K562 (cell line): ENCODE data around the gene ZNF839. TPM values are rescaled to one million over a fixed set of nuclear protein-coding genes. Genes with fewer than 3 reads are reported as not detected.

Source experiments
- ATAC-seq: fragments of 200-7000 bp; cut with Tn5 transposase; 3 replicates; pipeline ENCODE4 v1.9.1; 2020; ENCODE audit warnings: moderate library complexity
- BruUV-seq: library from RNA; stranded (reverse); fragments of 400-500 nt; replicated peaks from 2 replicates; lab custom pipeline; 2021; lab: Mats Ljungman, UMichigan
- CTCF ChIA-PET: fragments of 300-600 bp; formaldehyde crosslinking; extraction: SDS; loops from one replicate; lab custom pipeline; 2021; ENCODE audit warnings: low intra/inter-chr PET ratio; lab: Yijun Ruan, JAX
- POLR2A ChIA-PET: fragments of 300-600, 350-650 bp; sonication (Branson Sonifier 250); formaldehyde crosslinking; extraction: SDS; loops from one replicate; lab custom pipeline; 2021; ENCODE audit warnings: antibody characterized with exemption, inconsistent platforms; lab: Yijun Ruan, JAX
- DNase-seq, 4 experiments: peaks; one replicate each; pipeline versions ENCODE4 v3.0.0 to v3.0.0-alpha.2; 2011 to 2018; ENCODE audit warnings: low spot score in 3 of 4, mixed read lengths in 3 of 4; ENCODE audit errors: extremely low read depth in 1 of 4
- FAIRE-seq: peaks from 2 replicates; lab custom pipeline; 2011; peaks lifted over from hg19 to GRCh38; lab: Jason Lieb, UNC
- H2AFZ ChIP-seq: 2 replicates; pipeline ENCODE4 v1.6.0; 2011; ENCODE audit warnings: low read depth, low read length, control low read depth, inconsistent platforms
- H3K27ac ChIP-seq: fragments of 200-600 bp; 3 replicates; pipeline ENCODE4 v1.8.0; 2011; ENCODE audit warnings: low read depth, mild to moderate bottlenecking, control low read depth, inconsistent platforms, low read length, moderate library complexity, mixed read lengths; ENCODE audit errors: extremely low read depth
- H3K27me3 ChIP-seq, 2 experiments: fragments of 300-600 bp in 1 of 2; 2 replicates in 1 of 2; 3 replicates in 1 of 2; pipeline versions ENCODE4 v1.6.0 to v1.8.0; 2011; ENCODE audit warnings: inconsistent platforms in 2 of 2, low read length in 2 of 2, mild to moderate bottlenecking in 1 of 2, mixed read lengths in 1 of 2, moderate library complexity in 1 of 2; ENCODE audit not compliant: control insufficient read depth in 2 of 2, insufficient read depth in 2 of 2
- H3K36me3 ChIP-seq: fragments of 300-600 bp; 3 replicates; pipeline ENCODE4 v1.8.0; 2011; ENCODE audit warnings: mild to moderate bottlenecking, low read length, inconsistent platforms; ENCODE audit not compliant: control insufficient read depth, insufficient read depth
- H3K4me1 ChIP-seq, 2 experiments: fragments of 200-600 bp in 1 of 2; replicated peaks in 1 of 2; 2 replicates in 1 of 2; 3 replicates in 1 of 2; pipeline versions ENCODE4 v1.5.1 to v1.8.0; 2011; ENCODE audit warnings: inconsistent platforms in 2 of 2, low read length in 2 of 2, mild to moderate bottlenecking in 1 of 2, mixed read lengths in 1 of 2, moderate library complexity in 1 of 2; ENCODE audit not compliant: control insufficient read depth in 2 of 2, insufficient read depth in 2 of 2
- H3K4me2 ChIP-seq: 2 replicates; pipeline ENCODE4 v1.6.1; 2011; ENCODE audit warnings: low read length, control low read depth, inconsistent platforms, mixed read lengths; ENCODE audit not compliant: insufficient read depth
- H3K4me3 ChIP-seq: fragments of 200-600 bp; sonication (generic), shearing (Covaris generic); 2 replicates; pipeline ENCODE4 v1.5.1; 2016; ENCODE audit warnings: control low read depth, inconsistent platforms
- H3K79me2 ChIP-seq: fragments of 200-600 bp; 3 replicates; pipeline ENCODE4 v1.8.0; 2011; ENCODE audit warnings: low read length, inconsistent platforms; ENCODE audit not compliant: control insufficient read depth, insufficient read depth
- H3K9ac ChIP-seq, 2 experiments: 2 replicates each; pipeline versions ENCODE4 v1.6.0 to v1.6.1; 2011; ENCODE audit warnings: low read depth in 2 of 2, low read length in 2 of 2, control low read depth in 1 of 2, inconsistent platforms in 1 of 2, mild to moderate bottlenecking in 1 of 2, mixed read lengths in 1 of 2; ENCODE audit not compliant: insufficient read depth in 1 of 2
- H3K9me1 ChIP-seq: one replicate; pipeline ENCODE4 v1.6.0; 2011; ENCODE audit warnings: inconsistent platforms, mild to moderate bottlenecking, low read length, moderate library complexity; ENCODE audit not compliant: control insufficient read depth, insufficient read depth
- H3K9me3 ChIP-seq: replicated peaks from 2 replicates; pipeline ENCODE4 v1.5.1; 2011; ENCODE audit warnings: low read depth, low read length, inconsistent platforms; ENCODE audit not compliant: control insufficient read depth, insufficient read depth
- H4K20me1 ChIP-seq: replicated peaks from 2 replicates; pipeline ENCODE4 v1.6.1; 2011; ENCODE audit warnings: low read length, inconsistent platforms, mixed read lengths; ENCODE audit not compliant: control insufficient read depth, insufficient read depth
- CBX5 ChIP-seq: IDR thresholded peaks from 2 replicates; pipeline ENCODE4 v1.6.1; 2014; ENCODE audit warnings: low read depth, borderline replicate concordance
- ERF ChIP-seq: fragments of 450-650 bp; formaldehyde crosslinking; IDR thresholded peaks from 2 replicates; pipeline ENCODE4 v1.4.0; 2020; ENCODE audit warnings: mild to moderate bottlenecking, mixed read lengths
- HCFC1 ChIP-seq: IDR thresholded peaks from 2 replicates; pipeline ENCODE4 v1.6.1; 2012; ENCODE audit warnings: low read depth, low read length, improper control_type of control experiment
- HIVEP1 ChIP-seq: fragments of 250-450 bp; sonication (Bioruptor Pico); IDR thresholded peaks from 2 replicates; pipeline ENCODE4 v1.4.0; 2020; ENCODE audit warnings: mild to moderate bottlenecking
- IFI16 ChIP-seq: fragments of 250-450 bp; sonication (Bioruptor Pico); IDR thresholded peaks from 2 replicates; pipeline ENCODE4 v2.1.2; 2022; ENCODE audit warnings: mild to moderate bottlenecking, inconsistent platforms
- PTTG1 ChIP-seq: fragments of 450-650 bp; IDR thresholded peaks from 2 replicates; pipeline ENCODE4 v1.6.1; 2016; ENCODE audit warnings: low read depth, mild to moderate bottlenecking, missing genetic modification characterization, missing compliant biosample characterization
- RUNX1 ChIP-seq: sonication (generic); IDR thresholded peaks from 2 replicates; pipeline ENCODE4 v1.6.1; 2016; ENCODE audit warnings: antibody characterized with exemption, low read depth
- SETDB1 ChIP-seq: IDR thresholded peaks from one replicate; pipeline ENCODE4 v1.6.1; 2012; ENCODE audit warnings: low read length, control low read depth, inconsistent platforms
- ZBTB8A ChIP-seq: fragments of 450-650 bp; IDR thresholded peaks from 2 replicates; pipeline ENCODE4 v1.6.1; 2018; ENCODE audit warnings: mild to moderate bottlenecking, moderate library complexity; ENCODE audit not compliant: partially characterized antibody
- WGBS: fragments of 100-300 bp; shearing (Covaris generic); methylation state at CpG from one replicate; pipeline ENCODE4 v1.1.6; 2016; ENCODE audit warnings: low coverage, mixed read lengths; ENCODE audit not compliant: insufficient coverage; ENCODE audit errors: missing lambda C conversion rate; 5-methylcytosine and 5-hydroxymethylcytosine counted together
- in situ Hi-C: fragments of 300-500 bp; cut with MboI; formaldehyde crosslinking; loops from 4 replicates; pipeline ENCODE4 v1.15.0; 2018; ENCODE audit warnings: inconsistent platforms, mixed read lengths
- intact Hi-C: fragments of 100-400 bp; cut with micrococcal nuclease; formaldehyde crosslinking; loops from 2 replicates; pipeline ENCODE4 v1.14.2; 2022
- polyA plus RNA-seq, 8 experiments: library from polyadenylated mRNA; depleted of rRNA in 4 of 8; stranded (reverse) in 5 of 8; unstranded in 3 of 8; fragments of >200 nt; fragmentation: Nextera tagmentation in 2 of 8; fragmentation: Illumina TruSeq in 1 of 8; extraction: Ambion mirVana in 2 of 8; extraction: Trizol in 1 of 8; gene quantifications; 2 replicates each; pipeline versions ENCODE4 v1.2.1 to v1.2.3, GENCODE V29; 2011 to 2014; ENCODE audit warnings: inconsistent platforms in 1 of 8, missing spikeins in 1 of 8
- total RNA-seq, 7 experiments: library from RNA; depleted of rRNA in 6 of 7; stranded (reverse); fragments of >200 nt in 6 of 7; fragmentation: Illumina TruSeq in 2 of 7; extraction: Trizol in 2 of 7; gene quantifications; 2 replicates each; pipeline versions ENCODE4 v1.2.1 to v1.2.3, GENCODE V29; 2011 to 2021; ENCODE audit warnings: low replicate concordance in 1 of 7
- TF ChIP-seq, protein P1 (sequence below): sonication (generic); formaldehyde crosslinking; IDR thresholded peaks from 2 replicates; pipeline ENCODE4 v1.8.1; 2022; ENCODE audit warnings: missing genetic modification reagents
- TF ChIP-seq, protein P2 (sequence below): sonication (generic); formaldehyde crosslinking; IDR thresholded peaks from 2 replicates; pipeline ENCODE4 v1.8.0; 2022; ENCODE audit warnings: mild to moderate bottlenecking, missing genetic modification reagents
- TF ChIP-seq, protein P3 (sequence below): sonication (generic); formaldehyde crosslinking; IDR thresholded peaks from 2 replicates; pipeline ENCODE4 v1.8.0; 2022; ENCODE audit warnings: missing genetic modification reagents, mild to moderate bottlenecking, borderline replicate concordance
- TF ChIP-seq, protein P4 (sequence below): fragments of 250-450 bp; sonication (Bioruptor Pico); IDR thresholded peaks from 2 replicates; pipeline ENCODE4 v1.9.0; 2021; ENCODE audit warnings: mild to moderate bottlenecking

The ZNF839 gene
- total and polyA plus RNA-seq, 9 of the 15 experiments (the other 6 are each of a cell fraction or from before 2014, with no cell fraction given) = 0.42 to 8.4 (median 5.7) TPM

DNA sequence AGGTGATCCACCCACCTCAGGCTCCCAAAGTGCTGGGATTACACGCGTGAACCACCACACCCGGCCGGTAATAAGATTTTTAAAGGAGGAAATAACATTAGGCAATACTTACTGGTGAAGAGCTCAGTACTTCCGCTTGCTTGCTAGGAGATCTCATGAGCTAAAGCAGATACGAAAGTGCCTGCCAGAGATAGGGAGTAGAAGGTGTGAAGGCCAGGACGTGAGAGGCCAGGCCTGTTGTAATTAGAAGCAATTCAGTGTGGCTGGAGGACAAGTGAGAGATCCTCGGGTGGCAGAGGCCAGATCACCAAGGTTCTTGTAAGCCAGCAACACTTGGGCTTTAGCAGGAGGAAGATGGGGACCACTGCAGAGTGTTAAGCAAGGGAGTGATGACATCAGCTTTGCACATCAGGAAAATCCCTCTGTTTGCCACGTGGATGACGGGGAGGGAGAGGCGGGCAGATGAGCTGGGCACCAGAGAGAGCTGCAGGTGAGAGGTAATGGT lies 50.8 kb downstream of the ZNF839 start (continued):
- TF ChIP-seq, protein P1, sequence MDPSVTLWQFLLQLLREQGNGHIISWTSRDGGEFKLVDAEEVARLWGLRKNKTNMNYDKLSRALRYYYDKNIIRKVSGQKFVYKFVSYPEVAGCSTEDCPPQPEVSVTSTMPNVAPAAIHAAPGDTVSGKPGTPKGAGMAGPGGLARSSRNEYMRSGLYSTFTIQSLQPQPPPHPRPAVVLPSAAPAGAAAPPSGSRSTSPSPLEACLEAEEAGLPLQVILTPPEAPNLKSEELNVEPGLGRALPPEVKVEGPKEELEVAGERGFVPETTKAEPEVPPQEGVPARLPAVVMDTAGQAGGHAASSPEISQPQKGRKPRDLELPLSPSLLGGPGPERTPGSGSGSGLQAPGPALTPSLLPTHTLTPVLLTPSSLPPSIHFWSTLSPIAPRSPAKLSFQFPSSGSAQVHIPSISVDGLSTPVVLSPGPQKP (CRISPR knock-in tag) = no peak
- TF ChIP-seq, all 486 proteins: peak for 16

DNA sequence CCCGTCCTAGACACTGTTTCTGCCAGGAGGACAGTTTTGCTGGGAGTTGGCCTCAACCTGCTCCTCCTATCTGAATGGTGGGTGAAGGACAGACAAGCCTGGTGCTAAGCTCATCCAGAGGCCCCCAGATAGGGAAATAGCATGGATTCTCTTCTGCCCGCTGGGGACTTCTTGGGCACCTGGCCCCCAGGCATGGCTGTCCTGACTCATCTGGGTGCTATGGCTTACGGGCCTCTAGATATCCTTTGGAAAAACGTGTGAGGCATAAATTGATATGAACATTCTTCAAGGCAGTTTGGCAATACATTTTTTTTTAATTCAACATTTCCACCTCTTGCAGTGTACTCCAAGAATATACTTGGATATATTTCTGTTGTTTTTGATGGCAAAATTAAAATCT lies 51.8 kb downstream of the ZNF839 start:
- Histone ChIP-seq H3K27me3 (no peaks in the 10 kb centered on the region), H3K9ac (no peak overlapping the region), H3K9me1 (no peaks in the 10 kb centered on the region), H3K4me1 (no peaks in the 10 kb centered on the region; a peak in 1 of 5 replicates), H3K36me3 (no peaks in the 10 kb centered on the region), H3K4me2 (no peak overlapping the region), H3K27ac (no peak overlapping the region), H2AFZ (no peak overlapping the region), H3K79me2 (no peaks in the 10 kb centered on the region), H3K4me3 (no peak overlapping the region), H3K9me3 (no peaks in the 10 kb centered on the region), H4K20me1 (no peaks in the 10 kb centered on the region)
- POLR2A ChIA-PET = interaction anchor here (0.6 kb wide), 1 partner anchor 21 kb away, joined by 3 read pairs; no protein-coding TSS in a partner anchor
- in situ Hi-C loops = no loop called here
- no TSS peak for BruUV-seq
- FAIRE-seq = no peak
- DNase-seq = no peak
- CTCF ChIA-PET = no interaction called here
- WGBS = 60% methylated on average over 4 of the region's 4 CpGs
- intact Hi-C loops = no loop called here
- ATAC-seq = no peak
- TF ChIP-seq SETDB1 = no peak
- no peak for TF ChIP-seq IFI16 (CRISPR knock-in tag)
- no peak for TF ChIP-seq CBX5
- TF ChIP-seq, protein P2, sequence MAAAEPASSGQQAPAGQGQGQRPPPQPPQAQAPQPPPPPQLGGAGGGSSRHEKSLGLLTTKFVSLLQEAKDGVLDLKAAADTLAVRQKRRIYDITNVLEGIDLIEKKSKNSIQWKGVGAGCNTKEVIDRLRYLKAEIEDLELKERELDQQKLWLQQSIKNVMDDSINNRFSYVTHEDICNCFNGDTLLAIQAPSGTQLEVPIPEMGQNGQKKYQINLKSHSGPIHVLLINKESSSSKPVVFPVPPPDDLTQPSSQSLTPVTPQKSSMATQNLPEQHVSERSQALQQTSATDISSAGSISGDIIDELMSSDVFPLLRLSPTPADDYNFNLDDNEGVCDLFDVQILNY = no peak
- TF ChIP-seq HCFC1 = no peak
- TF ChIP-seq, protein P3, sequence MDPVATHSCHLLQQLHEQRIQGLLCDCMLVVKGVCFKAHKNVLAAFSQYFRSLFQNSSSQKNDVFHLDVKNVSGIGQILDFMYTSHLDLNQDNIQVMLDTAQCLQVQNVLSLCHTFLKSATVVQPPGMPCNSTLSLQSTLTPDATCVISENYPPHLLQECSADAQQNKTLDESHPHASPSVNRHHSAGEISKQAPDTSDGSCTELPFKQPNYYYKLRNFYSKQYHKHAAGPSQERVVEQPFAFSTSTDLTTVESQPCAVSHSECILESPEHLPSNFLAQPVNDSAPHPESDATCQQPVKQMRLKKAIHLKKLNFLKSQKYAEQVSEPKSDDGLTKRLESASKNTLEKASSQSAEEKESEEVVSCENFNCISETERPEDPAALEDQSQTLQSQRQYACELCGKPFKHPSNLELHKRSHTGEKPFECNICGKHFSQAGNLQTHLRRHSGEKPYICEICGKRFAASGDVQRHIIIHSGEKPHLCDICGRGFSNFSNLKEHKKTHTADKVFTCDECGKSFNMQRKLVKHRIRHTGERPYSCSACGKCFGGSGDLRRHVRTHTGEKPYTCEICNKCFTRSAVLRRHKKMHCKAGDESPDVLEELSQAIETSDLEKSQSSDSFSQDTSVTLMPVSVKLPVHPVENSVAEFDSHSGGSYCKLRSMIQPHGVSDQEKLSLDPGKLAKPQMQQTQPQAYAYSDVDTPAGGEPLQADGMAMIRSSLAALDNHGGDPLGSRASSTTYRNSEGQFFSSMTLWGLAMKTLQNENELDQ (CRISPR knock-in tag) = no peak
- no peak for TF ChIP-seq PTTG1 (tag)
- no peak for TF ChIP-seq ERF (CRISPR knock-in tag)
- TF ChIP-seq ZBTB8A = no peak
- TF ChIP-seq RUNX1 = no peak
- TF ChIP-seq, protein P4, sequence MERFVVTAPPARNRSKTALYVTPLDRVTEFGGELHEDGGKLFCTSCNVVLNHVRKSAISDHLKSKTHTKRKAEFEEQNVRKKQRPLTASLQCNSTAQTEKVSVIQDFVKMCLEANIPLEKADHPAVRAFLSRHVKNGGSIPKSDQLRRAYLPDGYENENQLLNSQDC (CRISPR knock-in tag) = no peak
- no peak for TF ChIP-seq HIVEP1 (CRISPR knock-in tag)
